CD4-positive, alpha-beta T cell treated with Interleukin-4 for 4 hours (primary cell): ENCODE results near the gene FYB1.

Experiments
- DNase-seq: peaks from one replicate; pipeline ENCODE4 v3.0.0-alpha.2; 2020

The FYB1 gene

DNA sequence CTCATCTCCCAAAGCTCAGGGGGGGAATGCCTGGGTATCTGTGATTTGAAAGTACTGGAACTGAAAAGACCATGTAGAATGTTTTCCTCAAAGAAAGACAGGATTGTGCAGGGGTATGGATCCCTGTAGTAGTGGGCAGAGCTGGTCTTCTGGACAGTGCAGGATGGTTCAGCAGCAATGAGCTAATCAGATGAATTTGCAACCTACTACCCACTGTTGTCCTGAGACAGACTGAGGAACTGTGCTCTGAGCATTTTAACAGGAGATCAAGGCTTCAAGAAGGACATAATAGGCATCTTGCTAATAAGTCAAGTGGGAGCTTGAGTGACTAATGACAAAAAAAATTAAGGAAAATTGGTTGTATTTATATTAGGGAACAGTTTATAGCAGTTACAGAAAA is 61.7 kb downstream of the FYB1 start:
- DNase-seq = no peak

DNA sequence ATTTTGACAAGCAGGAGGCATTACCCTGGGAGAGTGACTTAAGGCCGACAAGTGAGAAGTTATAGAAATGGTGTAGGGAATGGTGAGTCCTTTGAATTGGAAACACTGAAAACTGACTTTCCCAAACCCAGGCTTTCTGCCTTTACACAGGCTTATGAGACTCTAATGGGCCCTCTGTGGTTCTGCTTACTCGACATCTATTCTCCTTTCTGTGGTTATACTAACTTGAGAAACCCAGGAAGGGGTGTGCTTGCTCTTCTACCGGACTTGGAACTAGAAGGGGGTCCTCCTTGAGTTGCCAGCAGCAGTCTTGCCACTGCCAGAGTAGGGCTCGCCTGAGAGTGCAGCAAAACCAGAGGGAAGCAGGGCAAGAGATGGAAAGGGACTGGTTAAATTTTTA is 63.3 kb downstream of the FYB1 start:
- no peak for DNase-seq

DNA sequence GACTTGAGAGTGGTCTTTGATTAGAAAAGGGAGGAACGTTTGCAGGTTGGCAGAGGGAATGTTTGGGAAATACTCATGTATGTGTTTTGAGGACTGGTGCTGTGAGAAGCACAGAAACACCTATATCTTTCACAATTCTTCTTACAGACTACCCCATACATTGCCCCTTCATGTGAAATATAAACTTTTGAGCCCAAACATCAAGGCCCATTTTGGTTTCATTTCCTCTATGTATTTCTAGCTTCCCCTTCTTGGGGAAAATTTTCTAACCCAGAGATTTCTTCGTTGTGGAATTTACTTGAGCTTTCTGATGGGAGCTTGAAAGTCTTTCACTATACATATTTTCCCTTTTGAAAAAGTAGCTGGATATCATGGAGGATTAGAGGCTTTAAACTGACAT is 67.6 kb downstream of the FYB1 start:
- no peak for DNase-seq

DNA sequence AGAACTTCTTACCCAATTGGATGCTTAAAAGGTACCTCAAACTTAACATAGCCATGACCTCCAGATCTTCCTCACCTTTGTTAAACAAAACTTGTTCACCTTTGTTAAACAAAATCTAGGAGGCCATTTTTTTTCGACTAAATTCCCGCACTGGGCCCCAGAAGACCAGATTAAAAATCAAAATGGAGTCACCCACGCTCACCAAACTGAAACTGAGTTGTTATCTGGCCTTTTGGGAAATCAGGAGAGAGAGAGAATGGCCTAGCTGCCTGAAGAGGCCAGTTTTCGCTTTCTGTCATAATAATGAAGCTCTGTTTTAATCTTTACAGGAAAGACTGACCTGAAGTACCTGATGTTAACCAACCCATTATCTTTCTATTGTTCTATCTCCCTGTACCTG is 69.4 kb downstream of the FYB1 start:
- DNase-seq = no peak

DNA sequence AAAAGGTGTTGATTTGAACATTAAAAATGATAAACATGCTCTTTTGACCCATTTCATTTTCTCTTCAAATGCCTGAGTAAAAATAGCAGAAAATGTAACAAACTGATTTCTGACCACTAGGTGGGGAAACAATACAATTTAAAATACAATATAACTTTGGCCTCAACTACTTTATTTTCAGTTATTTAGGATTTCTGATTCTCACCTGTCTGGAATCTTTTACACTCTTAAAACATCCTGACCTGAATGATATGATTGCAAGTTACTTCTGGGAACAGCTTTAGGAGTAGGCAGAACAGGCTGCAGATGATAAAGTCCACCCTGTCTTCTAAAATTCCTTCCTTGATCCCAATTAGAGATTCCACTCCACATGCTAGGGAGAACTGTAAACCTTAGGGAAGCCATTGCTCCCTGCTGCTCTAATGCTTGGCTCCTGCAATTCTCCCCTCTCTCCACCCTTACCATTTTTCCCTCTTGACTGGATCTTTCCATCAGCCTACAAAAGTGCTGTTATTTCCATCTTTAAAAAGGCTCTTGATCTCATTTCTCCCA is 70.3 kb downstream of the FYB1 start:
- peak; percentile 56 for DNase-seq

DNA sequence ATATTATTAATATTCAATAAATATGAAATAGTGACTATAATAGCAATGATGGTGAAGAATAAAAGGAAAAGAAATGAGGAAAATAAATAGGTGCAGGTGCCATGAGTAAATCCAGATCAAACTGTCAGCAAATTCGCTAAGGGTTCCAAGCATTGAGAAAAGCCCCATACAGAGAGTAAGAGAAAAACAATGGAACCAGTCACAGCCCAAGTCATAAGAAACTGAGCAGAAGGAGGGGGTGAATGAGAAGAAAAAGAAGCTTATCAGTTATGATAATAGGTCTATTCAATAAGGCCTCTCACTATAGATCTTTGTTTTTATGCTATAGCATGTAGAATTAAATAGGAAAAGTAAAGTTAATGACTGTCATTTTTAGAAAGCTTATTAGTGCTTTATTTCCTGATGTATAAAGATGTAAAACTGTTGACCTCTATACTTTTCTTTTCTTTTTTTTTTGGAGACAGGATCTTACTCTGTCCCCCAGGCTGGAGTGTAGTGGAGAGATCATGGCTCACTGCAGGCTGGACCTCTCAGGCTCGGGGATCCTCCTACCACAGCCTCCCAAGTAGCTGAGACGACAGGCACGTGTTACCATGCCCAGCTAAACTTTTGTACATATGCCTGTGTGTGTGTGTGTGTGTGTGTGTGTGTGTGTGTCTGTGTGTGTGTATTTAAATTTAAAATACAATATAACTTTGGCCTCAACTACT is 72.4 kb downstream of the FYB1 start:
- no peak for DNase-seq

DNA sequence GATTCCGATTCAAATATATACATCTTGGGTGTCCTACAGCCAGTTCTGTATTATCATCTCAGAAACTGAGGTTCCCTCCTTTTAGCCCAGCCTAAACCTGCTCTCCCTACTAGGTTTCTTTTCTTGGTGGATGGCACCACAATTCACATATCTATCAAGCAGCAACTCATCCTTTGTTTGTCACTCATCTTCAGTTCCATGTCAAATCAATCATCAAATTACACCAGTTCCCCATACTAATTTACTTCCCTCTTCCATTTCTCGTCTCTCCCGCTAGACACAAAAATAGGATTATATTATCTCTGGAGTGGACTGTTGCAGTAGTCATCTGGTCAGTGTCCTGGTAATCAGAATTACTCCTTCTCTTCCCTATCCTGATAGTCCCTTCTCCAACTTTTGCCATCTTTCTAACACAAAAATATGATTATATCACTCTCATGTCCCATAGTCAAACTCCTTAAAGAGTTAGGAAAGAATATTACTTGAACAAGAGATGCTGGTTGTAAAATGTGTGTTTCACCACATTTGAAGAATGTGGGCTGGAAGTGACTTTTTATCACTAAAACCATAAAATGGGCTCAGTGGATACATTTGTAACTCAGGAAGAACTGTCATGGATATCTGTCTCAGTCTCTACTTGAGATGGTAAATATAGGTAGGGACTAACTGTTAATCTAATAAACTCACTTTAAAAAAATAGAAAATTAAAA is 76.1 kb downstream of the FYB1 start:
- no peak for DNase-seq

DNA sequence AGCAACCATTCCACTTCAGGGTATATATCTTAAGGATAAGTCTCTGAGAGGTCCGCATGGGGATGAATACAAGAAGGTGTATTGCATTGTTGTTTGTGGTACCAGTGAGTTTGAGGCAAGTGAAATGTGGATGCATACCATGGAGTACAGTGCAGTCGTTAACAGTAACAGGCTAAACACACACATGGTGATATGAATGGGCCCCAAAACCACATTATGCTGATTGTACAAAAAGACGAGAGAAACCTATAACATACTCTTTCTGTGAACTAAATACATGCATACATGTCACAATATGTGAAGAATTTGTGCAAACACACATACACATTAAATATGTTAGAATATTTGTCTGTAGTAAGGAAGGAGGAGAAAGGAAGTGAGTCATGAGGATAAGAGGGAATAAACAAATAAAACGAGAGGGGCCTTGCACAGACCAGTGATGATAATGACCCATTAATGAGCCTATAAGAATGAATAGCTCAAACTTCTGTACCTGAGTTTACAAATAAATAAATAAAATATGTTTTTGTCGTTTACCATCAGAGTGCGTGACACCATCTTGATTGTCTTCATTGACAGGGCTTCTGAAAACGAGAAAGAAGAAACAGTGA is 78.7 kb downstream of the FYB1 start:
- no peak for DNase-seq

DNA sequence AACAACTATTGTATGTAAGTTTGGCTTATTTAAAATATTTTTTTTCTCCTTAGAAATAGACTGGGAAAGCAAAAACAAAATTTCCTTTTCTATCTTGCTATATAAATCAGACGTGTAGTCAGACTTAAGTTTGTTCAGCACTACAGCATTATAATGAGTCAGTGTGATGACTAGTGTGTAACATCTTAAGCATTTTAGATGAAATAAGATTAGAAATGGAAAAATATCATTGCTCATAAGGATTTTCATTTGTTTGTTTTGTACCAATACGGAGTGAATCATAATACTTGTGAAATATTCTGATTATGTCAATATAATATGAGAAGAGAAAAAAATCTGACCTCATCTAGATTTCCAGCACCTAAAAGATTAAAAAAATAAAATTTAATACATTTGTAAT is 80.5 kb downstream of the FYB1 start:
- DNase-seq = no peak

DNA sequence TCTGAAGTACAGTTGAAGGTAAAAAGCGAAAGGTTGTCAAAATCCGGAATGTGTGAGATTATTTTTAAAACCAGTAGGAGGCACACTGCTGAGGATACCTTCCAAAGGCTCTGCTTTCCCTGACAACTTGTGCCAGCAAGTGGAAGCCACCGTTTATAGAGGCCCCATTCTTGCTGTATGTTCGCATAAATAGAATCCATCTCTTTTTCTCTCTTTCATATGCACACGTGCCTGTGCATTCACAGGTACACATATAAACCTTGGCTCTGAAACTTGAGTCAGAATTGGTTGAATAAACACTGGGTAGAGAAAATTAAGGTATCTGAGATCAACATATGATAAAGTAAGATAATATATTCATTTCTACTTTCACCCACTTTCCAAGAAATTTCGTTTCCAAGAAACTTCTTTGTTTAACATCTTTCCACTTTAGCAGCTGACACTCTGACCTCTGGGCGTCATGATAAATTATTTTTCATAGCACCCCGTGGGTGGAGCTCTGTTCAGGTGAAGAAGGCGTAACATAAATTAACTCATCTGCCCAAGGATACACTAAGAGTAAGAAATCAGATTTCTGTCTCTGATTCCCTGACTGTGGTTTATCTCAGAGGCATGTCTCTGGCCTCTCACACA is 81.4 kb downstream of the FYB1 start:
- no peak for DNase-seq

DNA sequence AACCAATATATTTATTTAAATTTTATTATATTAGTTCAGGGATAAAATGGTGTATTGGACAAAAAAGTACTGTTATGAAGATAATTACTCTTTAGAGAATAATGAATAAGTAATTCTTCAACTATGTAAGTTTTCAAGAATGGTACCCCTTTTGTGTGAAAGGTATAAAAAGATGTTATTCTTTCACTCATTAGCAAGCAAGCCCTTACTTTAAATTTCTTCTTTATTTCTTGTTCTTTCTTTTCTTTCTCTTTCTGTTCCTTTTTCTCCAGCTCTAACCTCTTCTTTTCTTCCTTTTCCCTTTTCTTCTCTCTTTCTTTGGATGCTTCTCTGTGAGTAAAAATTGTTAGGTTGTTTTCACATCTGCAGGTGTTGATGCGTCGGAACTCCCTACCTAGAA is 82.0 kb downstream of the FYB1 start:
- no peak for DNase-seq

DNA sequence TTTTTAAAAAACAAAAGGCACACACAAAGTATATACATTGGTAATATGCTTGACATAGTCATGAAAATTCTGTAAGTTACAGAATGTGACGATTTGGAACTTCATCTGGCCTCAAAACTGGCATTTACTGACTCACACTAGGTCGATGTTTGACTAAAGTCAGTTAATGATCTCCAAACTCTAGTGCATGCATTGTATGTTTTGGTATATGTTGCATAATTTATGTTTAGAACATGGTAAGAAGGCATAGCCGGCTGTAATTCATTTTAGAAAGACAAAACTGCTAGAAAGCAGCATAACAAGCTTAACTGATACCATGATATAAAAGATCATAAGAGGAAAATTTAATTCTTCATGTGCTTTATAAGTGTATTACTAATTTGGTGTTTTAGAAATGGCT is 86.6 kb downstream of the FYB1 start:
- no peak for DNase-seq

DNA sequence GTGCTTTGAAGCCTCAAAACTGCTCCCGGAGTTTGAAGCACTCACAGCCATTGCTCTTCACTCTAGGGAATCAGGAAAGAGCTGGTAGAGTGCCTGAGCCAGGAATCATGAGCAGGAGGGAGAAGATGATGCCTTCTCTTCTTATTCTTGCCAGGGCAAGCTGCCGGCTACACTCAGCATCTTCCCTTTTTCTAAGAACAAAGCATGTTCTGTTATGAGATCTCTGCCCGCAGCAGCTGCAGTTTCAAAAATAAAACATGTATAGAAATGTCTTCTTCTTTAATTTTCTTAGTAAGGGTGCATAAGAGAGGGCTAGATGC is 87.3 kb downstream of the FYB1 start:
- no peak for DNase-seq

DNA sequence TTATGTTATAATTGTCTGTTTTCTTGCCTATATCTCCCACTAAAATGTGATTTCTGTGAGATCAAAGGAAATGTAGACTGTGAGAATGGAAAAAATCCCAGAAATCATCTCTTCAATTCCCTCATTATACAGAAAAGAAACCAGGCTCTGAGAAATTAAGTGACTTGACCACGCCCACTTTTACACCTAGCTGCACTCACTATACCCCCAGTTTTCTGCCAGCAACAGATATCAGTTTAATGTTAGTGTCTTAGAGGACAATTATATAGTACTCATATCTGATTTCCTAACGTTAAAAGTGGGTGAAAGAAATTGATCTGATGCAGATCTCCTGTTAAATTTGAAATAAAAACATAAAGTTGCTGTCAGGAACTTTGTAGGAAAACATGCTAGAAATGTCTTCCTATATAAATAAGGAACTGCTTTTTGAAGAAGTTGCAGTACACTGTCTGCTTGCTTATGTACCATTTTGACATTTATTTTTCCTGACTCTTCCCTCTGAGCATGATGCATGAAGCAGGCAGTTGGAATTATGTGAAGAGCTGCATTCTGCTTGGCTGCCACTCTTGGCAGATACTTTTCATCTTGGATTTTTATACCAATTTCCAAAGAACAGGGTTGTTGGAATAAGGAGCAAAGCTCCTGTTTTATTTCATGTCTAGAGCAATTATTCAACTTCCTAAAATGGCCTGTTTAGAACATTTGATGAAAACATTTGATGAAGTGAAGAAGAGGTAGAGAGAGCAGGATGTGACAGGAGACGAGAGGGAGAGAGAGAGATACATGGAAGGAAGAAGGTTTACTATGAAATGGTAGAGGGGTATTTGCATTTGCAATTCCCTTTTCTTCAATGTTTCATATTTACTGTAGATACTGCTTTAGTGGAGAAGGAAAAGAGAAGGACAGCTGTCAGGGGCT is 87.9 kb downstream of the FYB1 start:
- no peak for DNase-seq

DNA sequence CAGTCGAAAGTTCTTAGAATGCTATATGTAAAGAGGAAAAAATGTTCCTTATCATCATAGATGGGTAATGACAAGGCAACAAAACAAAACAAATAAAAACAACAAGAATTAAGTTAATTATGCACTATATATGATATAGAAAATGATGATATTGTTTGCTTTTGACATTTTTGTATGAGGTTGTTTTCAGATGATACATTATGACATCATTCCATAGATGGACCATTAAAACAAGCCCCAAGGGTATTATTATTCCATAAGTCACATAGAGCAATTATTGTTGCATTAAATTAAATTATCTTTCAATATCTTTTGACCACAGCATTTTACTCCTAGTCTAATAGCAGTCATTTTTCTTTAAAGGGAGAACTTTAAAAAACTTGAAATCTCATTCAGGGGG is 88.6 kb downstream of the FYB1 start:
- no peak for DNase-seq

DNA sequence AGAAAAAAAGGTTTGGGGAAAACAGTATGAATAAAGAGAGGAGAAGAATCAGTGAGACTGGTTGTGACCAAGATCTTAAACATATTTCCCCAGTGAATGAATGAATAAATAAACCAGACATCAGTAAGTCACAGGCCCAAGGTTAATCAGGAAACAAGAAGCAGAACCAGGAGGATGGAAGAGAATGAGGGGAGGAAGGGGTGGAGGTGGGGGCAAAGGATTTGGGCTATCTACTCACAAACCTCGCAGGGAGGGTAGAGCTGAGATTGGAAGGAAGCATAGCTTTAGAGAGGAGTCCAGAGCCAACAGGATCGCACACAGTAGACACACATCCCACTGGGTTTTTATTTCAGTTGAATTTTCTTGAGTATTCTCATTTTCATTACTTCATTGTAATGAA is 97.4 kb downstream of the FYB1 start:
- DNase-seq = no peak

DNA sequence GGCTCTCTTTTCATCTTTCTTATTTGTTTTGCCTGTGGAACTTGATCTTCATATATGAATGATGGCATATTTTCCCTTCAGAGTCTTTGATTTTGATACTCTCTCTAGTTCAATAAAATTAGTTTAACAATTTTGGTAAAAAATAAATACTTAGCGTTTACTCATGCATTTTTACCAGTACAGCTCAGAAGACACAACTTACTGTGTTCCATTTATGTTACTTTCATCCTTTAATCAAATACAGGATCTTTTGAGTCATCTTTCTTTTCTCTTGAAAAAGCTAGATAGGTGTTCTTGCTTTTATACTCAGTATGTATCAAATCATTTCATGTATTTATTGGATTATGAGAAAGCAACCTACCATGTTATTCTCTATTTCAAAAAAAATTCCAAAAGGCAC is 98.0 kb downstream of the FYB1 start:
- DNase-seq = no peak

DNA sequence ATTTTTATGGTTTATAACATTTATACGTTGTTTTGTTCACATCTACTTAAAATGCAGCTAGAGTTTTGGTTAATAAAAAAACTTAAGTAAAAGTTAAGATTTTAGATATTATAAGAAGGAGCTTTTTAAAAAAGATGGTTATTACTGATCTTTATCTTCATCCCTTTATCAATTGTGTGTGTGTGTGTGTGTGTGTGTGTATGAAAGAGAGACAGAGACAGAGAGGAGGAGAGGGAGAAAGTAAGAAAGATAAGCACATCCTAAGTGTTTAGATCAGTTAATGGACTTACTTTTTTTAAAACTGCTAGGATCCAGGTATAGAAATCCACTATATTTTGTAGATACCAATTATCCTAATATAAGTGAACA is 99.3 kb downstream of the FYB1 start:
- no peak for DNase-seq

DNA sequence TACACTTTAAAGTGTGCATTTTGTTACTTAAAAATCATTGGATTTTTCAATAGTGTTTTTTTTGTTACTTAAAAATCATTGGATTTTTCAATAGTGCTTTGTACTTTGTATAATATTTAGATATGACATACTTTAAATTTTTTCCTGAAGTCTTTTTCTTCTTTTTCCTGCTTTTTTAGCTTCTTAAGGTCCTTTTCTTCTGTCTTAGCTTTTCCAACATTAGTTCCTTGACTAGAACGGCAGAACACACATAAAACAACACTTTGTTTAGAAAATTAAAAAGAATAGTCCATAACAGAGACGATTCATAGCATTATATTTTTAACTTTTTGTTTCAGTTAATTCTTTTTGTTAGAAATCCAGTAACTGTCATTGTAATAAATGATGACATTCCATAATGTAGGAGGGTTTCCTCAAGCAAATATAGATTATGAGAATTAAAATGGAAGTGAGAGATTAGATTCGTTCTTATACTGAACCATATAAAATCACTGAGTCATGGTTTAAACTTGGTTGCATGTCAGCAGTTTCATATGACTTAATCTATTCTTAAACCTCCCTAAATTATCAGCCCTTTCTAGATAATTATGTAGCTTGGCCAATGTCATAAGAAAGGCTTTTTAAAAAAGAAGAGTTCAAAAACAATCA is 99.8 kb downstream of the FYB1 start:
- no peak for DNase-seq

DNA sequence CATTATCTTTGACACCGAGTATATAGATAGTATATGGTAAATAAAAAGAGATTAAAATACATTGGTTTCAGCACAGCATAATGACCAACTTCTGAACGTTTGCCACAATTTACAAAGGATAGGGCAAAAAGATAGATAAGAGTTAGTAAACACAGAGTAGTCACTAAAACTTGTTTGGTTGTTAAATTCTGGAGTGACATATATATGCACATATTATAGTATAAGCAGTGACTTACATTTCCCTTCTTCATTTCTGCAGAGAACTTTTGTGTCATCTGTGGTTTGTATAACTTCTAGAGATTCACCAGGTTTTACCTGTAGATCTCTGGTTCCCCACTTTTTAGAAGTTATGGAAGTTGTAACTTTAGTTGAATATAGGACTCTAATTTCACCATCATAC is 100.7 kb downstream of the FYB1 start:
- DNase-seq = no peak

DNA sequence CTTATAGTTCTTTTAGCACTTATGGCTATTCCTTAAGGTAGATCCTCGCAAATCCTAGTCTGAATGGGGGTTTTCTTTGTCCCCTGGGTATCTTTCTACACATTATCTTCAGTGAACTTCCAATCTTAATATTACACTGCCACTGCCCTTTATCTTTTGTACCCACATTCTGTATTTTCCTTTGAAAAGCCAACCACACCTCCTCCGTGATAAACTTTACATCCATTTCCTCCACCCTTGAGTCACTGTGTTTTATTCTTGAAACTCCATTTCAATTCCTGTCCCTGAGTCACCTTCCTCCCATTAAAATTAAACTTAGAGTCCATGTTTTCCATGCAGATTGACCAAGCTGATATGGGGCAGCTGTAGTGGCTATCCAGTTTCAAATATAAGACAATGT is 102.0 kb downstream of the FYB1 start:
- DNase-seq = no peak
